SW 1271 (cell line): Measurements from ENCODE around the gene ZGPAT.
"Not testable (repeated sequence)": the region's sequence is repeated elsewhere in the genome, so short reads cannot be mapped to it uniquely, and the experiment has no call there.

Experiments
- DNase-seq, 2 experiments: peaks; one replicate each; lab custom pipeline; 2025; lab: John Stamatoyannopoulos, UW

The ZGPAT gene

GRCh38 chr20:63703976-63704748, 3.7 kb upstream of the ZGPAT start:
- no peak for DNase-seq

- no peak for DNase-seq
These were observed 3.1 kb upstream of the ZGPAT start for GRCh38 chr20:63704749-63705117.

GRCh38 chr20:63705232-63706026, 2.4 kb upstream of the ZGPAT start:
- DNase-seq: no peak

- no peak for DNase-seq
These were observed 1.7 kb upstream of the ZGPAT start for GRCh38 chr20:63706027-63706695.

- DNase-seq: peak in 1 of 2 experiments; percentile 48
These were observed 834 bp upstream of the ZGPAT start for GRCh38 chr20:63706852-63707557.

GRCh38 chr20:63708301-63709148, 686 bp downstream of the ZGPAT start:
- DNase-seq: no peak

GRCh38 chr20:63709149-63709527, 1.3 kb downstream of the ZGPAT start:
- DNase-seq: no peak

- DNase-seq: no peak
These were observed 3.3 kb downstream of the ZGPAT start for GRCh38 chr20:63711085-63711645.

- DNase-seq: no peak
These were observed 4.4 kb downstream of the ZGPAT start for GRCh38 chr20:63712191-63712590.

GRCh38 chr20:63714858-63715257, 7.0 kb downstream of the ZGPAT start:
- no peak for DNase-seq

GRCh38 chr20:63718996-63719395, 11.2 kb downstream of the ZGPAT start:
- DNase-seq: no peak

- not testable (repeated sequence) for DNase-seq
These were observed 15.3 kb downstream of the ZGPAT start for GRCh38 chr20:63722967-63723622.

- DNase-seq: not testable (repeated sequence)
These were observed 22.4 kb downstream of the ZGPAT start for GRCh38 chr20:63730189-63730733.

- DNase-seq: no peak
These were observed 23.6 kb downstream of the ZGPAT start for GRCh38 chr20:63731410-63731809.

- DNase-seq: no peak
These were observed 24.6 kb downstream of the ZGPAT start for GRCh38 chr20:63732118-63733095.

- DNase-seq: no peak
These were observed 25.3 kb downstream of the ZGPAT start for GRCh38 chr20:63733117-63733516.

- no peak for DNase-seq
These were observed 25.8 kb downstream of the ZGPAT start for GRCh38 chr20:63733579-63734081.

GRCh38 chr20:63734111-63734945, 26.5 kb downstream of the ZGPAT start:
- DNase-seq: no peak
